SU-DHL-6 (cell line): ENCODE results near the gene C19orf67.

Experiments
- H2AFZ ChIP-seq: fragments of 200-600 bp; sonication (generic); 2 replicates; pipeline ENCODE4 v1.6.1; 2014; ENCODE audit warnings: low read depth, mild to moderate bottlenecking, moderate library complexity, mixed read lengths, antibody characterized with exemption, low read length; ENCODE audit not compliant: severe bottlenecking
- H3F3A ChIP-seq: fragments of 200-600 bp; shearing (Covaris generic); 2 replicates; pipeline ENCODE4 v1.6.0; 2016; ENCODE audit warnings: antibody characterized with exemption, mild to moderate bottlenecking; ENCODE audit not compliant: insufficient read depth
- H3K27ac ChIP-seq: fragments of 200-600 bp; sonication (generic); 2 replicates; pipeline ENCODE4 v1.5.1; 2016; ENCODE audit warnings: low read depth, mild to moderate bottlenecking, low read length, moderate library complexity, mixed read lengths
- H3K27me3 ChIP-seq: fragments of 200-600 bp; sonication (generic), shearing (Covaris generic); 2 replicates; pipeline ENCODE4 v1.6.0; 2014; ENCODE audit warnings: mild to moderate bottlenecking, low read length
- H3K36me3 ChIP-seq: fragments of 200-600 bp; sonication (generic); 2 replicates; pipeline ENCODE4 v1.6.1; 2014; ENCODE audit warnings: mild to moderate bottlenecking, low read length, mixed read lengths
- H3K4me2 ChIP-seq: fragments of 300-600, 200-600 bp; shearing (Covaris generic), sonication (generic); 2 replicates; pipeline ENCODE4 v1.6.0; 2014; ENCODE audit warnings: low read length, low read depth, mild to moderate bottlenecking; ENCODE audit not compliant: poor library complexity, severe bottlenecking
- H3K4me3 ChIP-seq: fragments of 200-600 bp; sonication (generic); 2 replicates; pipeline ENCODE4 v1.5.1; 2014; ENCODE audit warnings: antibody characterized with exemption, low read length, mild to moderate bottlenecking, mixed read lengths; ENCODE audit not compliant: insufficient read depth, poor library complexity, severe bottlenecking
- H3K79me2 ChIP-seq: fragments of 200-600 bp; sonication (generic); 2 replicates; pipeline ENCODE4 v1.6.1; 2014; ENCODE audit warnings: mild to moderate bottlenecking, low read length, moderate library complexity; ENCODE audit not compliant: insufficient read depth
- H3K9ac ChIP-seq: fragments of 200-600 bp; sonication (generic); 2 replicates; pipeline ENCODE4 v1.7.0; 2014; ENCODE audit warnings: mild to moderate bottlenecking, low read length
- H3K9me2 ChIP-seq: fragments of 200-600 bp; sonication (generic); replicated peaks from 2 replicates; pipeline ENCODE4 v1.6.1; 2014; ENCODE audit warnings: low read length; ENCODE audit not compliant: insufficient read depth
- H3K9me3 ChIP-seq: fragments of 200-600 bp; sonication (generic); 2 replicates; pipeline ENCODE4 v1.6.1; 2014; ENCODE audit warnings: low read length, mixed read lengths; ENCODE audit not compliant: insufficient read depth
- H4K20me1 ChIP-seq: fragments of 200-600 bp; sonication (generic); 2 replicates; pipeline ENCODE4 v1.6.1; 2014; ENCODE audit warnings: low read depth, mild to moderate bottlenecking, antibody characterized with exemption, low read length, moderate library complexity, mixed read lengths
- CTCF ChIP-seq: fragments of 200-600 bp; sonication (generic); IDR thresholded peaks from one replicate; pipeline ENCODE4 v1.5.1; 2017; ENCODE audit warnings: antibody characterized with exemption, mild to moderate bottlenecking, low read length, moderate library complexity; ENCODE audit not compliant: insufficient read depth, poor library complexity, severe bottlenecking
- EZH2phosphoT487 ChIP-seq: fragments of 200-600 bp; sonication (generic), shearing (Covaris generic); conservative IDR thresholded peaks from 2 replicates; pipeline ENCODE4 v1.6.1; 2018; ENCODE audit warnings: mild to moderate bottlenecking, antibody characterized with exemption, low read length, moderate library complexity, mixed read lengths

C19orf67 gene

GRCh38 chr19:14056741-14057356 lies 28.7 kb downstream of the C19orf67 start:
- no peak overlapping the region for H3K9ac ChIP-seq
- H3K27ac ChIP-seq = no peak overlapping the region
- H3K79me2 ChIP-seq = no peaks in the 10 kb centered on the region
- no peaks in the 10 kb centered on the region for H3K36me3 ChIP-seq
- TF ChIP-seq EZH2phosphoT487 (no peak), CTCF (no peak)
- H3K27me3 ChIP-seq = 0 out of 2 replicates have a peak, but pooled peaks cover 4% of the 10 kb centered on the region
- no peaks in the 10 kb centered on the region for H3F3A ChIP-seq
- H2AFZ ChIP-seq = no peak overlapping the region
- no peaks in the 10 kb centered on the region for H4K20me1 ChIP-seq
- H3K4me3 ChIP-seq = no peak overlapping the region
- no peaks in the 10 kb centered on the region for H3K9me2 ChIP-seq
- no peak overlapping the region for H3K4me2 ChIP-seq
- no peaks in the 10 kb centered on the region for H3K9me3 ChIP-seq

DNA sequence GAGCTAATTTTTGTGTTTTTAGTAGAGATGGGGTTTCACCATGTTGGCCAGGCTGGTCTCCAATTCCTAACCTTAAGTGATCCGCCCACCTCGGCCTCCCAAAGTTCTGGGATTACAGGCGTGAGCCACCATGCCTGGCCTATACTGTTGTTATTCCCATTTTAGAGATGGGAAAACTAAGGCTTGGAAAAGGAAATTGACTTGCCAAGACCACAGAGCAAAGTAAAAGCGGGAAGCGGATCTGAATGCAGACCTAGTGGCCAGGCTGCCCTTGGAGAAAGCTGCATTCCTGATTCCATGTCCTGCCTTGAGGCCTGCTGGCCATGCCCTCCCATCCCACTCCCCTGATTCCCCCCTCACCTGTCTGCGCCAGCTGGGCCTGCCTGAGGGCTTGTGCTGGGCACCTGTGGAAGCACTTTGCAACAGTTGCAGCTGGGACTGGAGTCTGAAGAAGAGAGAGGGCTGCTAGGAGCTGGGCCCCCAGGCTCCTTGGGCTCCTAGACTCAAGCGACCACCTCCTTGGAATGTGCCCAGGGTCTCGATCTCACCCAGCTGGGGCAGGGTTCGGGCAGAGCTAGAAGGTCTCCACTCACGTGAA lies 29.4 kb downstream of the C19orf67 start:
- Histone ChIP-seq H3K4me2 (no peak overlapping the region), H3K9me2 (no peaks in the 10 kb centered on the region), H4K20me1 (no peaks in the 10 kb centered on the region), H3K79me2 (no peaks in the 10 kb centered on the region), H2AFZ (no peak overlapping the region), H3K4me3 (no peak overlapping the region), H3K9ac (no peak overlapping the region), H3K27me3 (0 out of 2 replicates have a peak, but pooled peaks cover under 1% of the 10 kb centered on the region), H3K27ac (no peak overlapping the region), H3K36me3 (no peaks in the 10 kb centered on the region), H3K9me3 (no peaks in the 10 kb centered on the region), H3F3A (no peaks in the 10 kb centered on the region)
- TF ChIP-seq EZH2phosphoT487 (no peak), CTCF (no peak)

DNA sequence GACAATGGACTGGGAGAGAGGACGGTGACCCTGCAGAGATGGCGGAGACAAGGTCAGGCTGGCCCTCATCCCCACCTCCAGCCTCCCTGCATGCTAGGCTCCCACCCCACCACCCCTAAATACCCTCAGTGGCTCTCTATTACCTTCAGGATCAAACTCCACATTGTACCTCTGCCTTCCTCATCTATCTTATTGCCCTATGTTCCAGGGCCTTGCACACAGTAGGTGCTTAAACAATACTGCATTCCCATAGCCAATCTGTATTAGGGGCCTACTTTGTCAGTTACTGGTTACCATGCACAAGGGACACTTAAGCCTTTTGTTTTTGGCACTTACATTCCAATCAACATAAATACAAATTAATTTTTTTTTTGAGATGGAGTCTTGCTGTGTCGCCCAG lies 30.2 kb downstream of the C19orf67 start:
- no peaks in the 10 kb centered on the region for H3F3A ChIP-seq
- no peaks in the 10 kb centered on the region for H3K27me3 ChIP-seq
- no peaks in the 10 kb centered on the region for H3K36me3 ChIP-seq
- H3K9ac ChIP-seq = no peak overlapping the region
- no peaks in the 10 kb centered on the region for H3K79me2 ChIP-seq
- H3K4me2 ChIP-seq = no peak overlapping the region
- TF ChIP-seq CTCF = no peak
- no peak overlapping the region for H3K4me3 ChIP-seq
- no peaks in the 10 kb centered on the region for H3K9me3 ChIP-seq
- no peaks in the 10 kb centered on the region for H3K9me2 ChIP-seq
- H2AFZ ChIP-seq = no peak overlapping the region
- H4K20me1 ChIP-seq = no peaks in the 10 kb centered on the region
- H3K27ac ChIP-seq = no peak overlapping the region
